A673 (cell line): Measurements from ENCODE around the gene CP.

ENCODE experiments used
- CTCF ChIP-seq: fragments of 300-800, 200-600 bp; sonication (generic); conservative IDR thresholded peaks from 2 replicates; pipeline ENCODE4 v1.5.1; 2017; ENCODE audit warnings: low read depth, mild to moderate bottlenecking, antibody characterized with exemption, low read length, moderate library complexity, mixed read lengths
- EZH2 ChIP-seq: fragments of 200-600 bp; sonication (generic); IDR thresholded peaks from 2 replicates; pipeline ENCODE4 v1.6.1; 2017; ENCODE audit warnings: borderline replicate concordance, low read depth, mild to moderate bottlenecking, mixed read lengths, antibody characterized with exemption, low read length; ENCODE audit not compliant: poor library complexity, severe bottlenecking

DNA sequence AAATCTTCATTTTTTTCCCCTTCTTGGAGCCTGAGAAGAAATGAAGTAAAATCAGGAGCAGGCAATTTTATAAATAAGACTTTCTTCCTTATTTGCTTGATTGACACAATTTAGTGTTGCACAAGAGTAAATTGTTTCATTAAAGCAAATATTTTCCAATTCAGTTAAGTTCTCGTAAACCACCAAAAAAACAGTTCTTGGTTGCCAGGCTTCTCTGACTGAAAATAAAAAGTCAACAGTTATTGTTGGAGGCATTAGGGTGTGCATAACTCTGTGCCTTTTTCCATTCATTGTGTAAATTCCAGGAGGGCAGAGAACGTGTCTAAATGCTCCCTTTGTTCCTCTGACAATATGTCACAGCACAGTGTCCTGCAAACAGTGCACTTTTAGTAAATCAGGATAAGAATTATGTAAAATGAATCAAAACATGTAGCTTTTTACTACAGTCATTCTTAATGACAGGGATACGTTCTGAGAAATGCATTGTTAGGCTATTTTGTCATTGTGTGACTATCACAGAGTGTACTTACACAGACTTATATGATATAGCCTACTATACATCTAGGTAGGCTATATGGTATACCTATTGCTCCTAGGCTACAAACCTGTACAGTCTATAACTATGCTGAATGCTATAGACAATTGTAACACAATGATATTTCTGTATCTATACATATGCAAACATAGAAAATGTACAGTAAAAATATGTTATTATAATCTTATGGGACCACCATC lies at the start of gene CP:
- TF ChIP-seq CTCF, result no peak
- TF ChIP-seq EZH2, result no peak
